Endothelial cell (in vitro differentiated cells): Measurements from ENCODE around the gene C11orf24. TPM values are rescaled to one million over a fixed set of nuclear protein-coding genes. Genes with fewer than 3 reads are reported as not detected.

Experiments
- DNase-seq: peaks from one replicate; pipeline ENCODE4 v3.0.0; 2021; ENCODE audit warnings: low spot score
- H3K27ac Mint-ChIP-seq: one replicate; pipeline ENCODE4 v1.8.0; 2021; ENCODE audit warnings: mixed read lengths, inconsistent platforms; ENCODE audit not compliant: unreplicated experiment
- H3K27me3 Mint-ChIP-seq: one replicate; pipeline ENCODE4 v1.8.0; 2021; ENCODE audit warnings: mild to moderate bottlenecking, moderate library complexity, mixed read lengths, inconsistent platforms; ENCODE audit not compliant: unreplicated experiment
- H3K36me3 Mint-ChIP-seq: one replicate; pipeline ENCODE4 v1.8.0; 2021; ENCODE audit warnings: mild to moderate bottlenecking, low read depth, mixed read lengths, inconsistent platforms; ENCODE audit not compliant: unreplicated experiment
- H3K4me1 Mint-ChIP-seq: one replicate; pipeline ENCODE4 v1.8.0; 2021; ENCODE audit warnings: mild to moderate bottlenecking, mixed read lengths, inconsistent platforms; ENCODE audit not compliant: unreplicated experiment
- H3K4me3 Mint-ChIP-seq: one replicate; pipeline ENCODE4 v1.8.0; 2021; ENCODE audit warnings: mild to moderate bottlenecking, mixed read lengths, inconsistent platforms; ENCODE audit not compliant: unreplicated experiment
- H3K9me3 Mint-ChIP-seq: one replicate; pipeline ENCODE4 v1.8.0; 2021; ENCODE audit warnings: mixed read lengths, inconsistent platforms; ENCODE audit not compliant: unreplicated experiment
- CTCF ChIP-seq: fragments of 200-600 bp; sonication (generic); IDR thresholded peaks from one replicate; pipeline ENCODE4 v1.5.0; 2021; ENCODE audit warnings: antibody characterized with exemption; ENCODE audit not compliant: unreplicated experiment
- total RNA-seq: library from RNA; stranded (reverse); fragmentation: NEBNext Ultra II Directional; extraction: Animal tissue kit (Norgen Biotek cat#: 25700); gene quantifications from one replicate; pipeline ENCODE4 v1.2.1, GENCODE V29; 2021; ENCODE audit not compliant: unreplicated experiment

The C11orf24 gene
- total RNA-seq, 1 donor from 2014 or later: 9.4 TPM

GRCh38 chr11:68211546-68211945, 60.2 kb downstream of the C11orf24 start:
- Mint-ChIP-seq H3K36me3 (peaks cover 5% of the 10 kb centered on the region), H3K4me1 (peaks cover 33% of the 10 kb centered on the region), H3K9me3 (no peaks in the 10 kb centered on the region), H3K4me3 (peak overlapping the region; percentile 87), H3K27me3 (peaks cover 19% of the 10 kb centered on the region), H3K27ac (peak overlapping the region; percentile 65)
- no peak for TF ChIP-seq CTCF
- no peak for DNase-seq

Other genes starting within 250 kb of the C11orf24 start
- 144 TPM for gene NDUFS8, start 241.3 kb downstream of the C11orf24 start, total RNA-seq
- 294 TPM for gene TCIRG1, start 232.9 kb downstream of the C11orf24 start, total RNA-seq
- gene CHKA, start 150.6 kb downstream of the C11orf24 start, total RNA-seq: 173 TPM
- gene KMT5B, start 58.7 kb downstream of the C11orf24 start, total RNA-seq: 46.8 TPM
- 72.3 TPM for gene LRP5, start 40.6 kb upstream of the C11orf24 start, total RNA-seq
- 115 TPM for gene PPP6R3, start 188.8 kb upstream of the C11orf24 start, total RNA-seq